Activated naive CD8-positive, alpha-beta T cell treated with anti-CD3 and anti-CD28 coated beads, Interleukin-2, amount 50 U/mL, for 16 hours (primary cell): ENCODE data around the gene ALPK3.

Experiments
- DNase-seq: peaks from one replicate; pipeline ENCODE4 v3.0.0-alpha.2; 2020; ENCODE audit warnings: low read depth, low spot score

ALPK3 gene

GRCh38 chr15:84889991-84890669 lies 73.0 kb downstream of the ALPK3 start:
- no peak for DNase-seq

- DNase-seq: no peak
Observed at GRCh38 chr15:84890670-84891162, 73.6 kb downstream of the ALPK3 start.

- DNase-seq: no peak
Observed at GRCh38 chr15:84891339-84891738, 74.2 kb downstream of the ALPK3 start.

GRCh38 chr15:84892786-84893307 lies 75.7 kb downstream of the ALPK3 start:
- DNase-seq: no peak

GRCh38 chr15:84893607-84894006 lies 76.5 kb downstream of the ALPK3 start:
- DNase-seq: no peak

GRCh38 chr15:84894736-84895425 lies 77.7 kb downstream of the ALPK3 start:
- no peak for DNase-seq

- no peak for DNase-seq
Observed at GRCh38 chr15:84898761-84899160, 81.6 kb downstream of the ALPK3 start.

GRCh38 chr15:84899750-84900149 lies 82.6 kb downstream of the ALPK3 start:
- no peak for DNase-seq

- DNase-seq: no peak
Observed at GRCh38 chr15:84901540-84901939, 84.4 kb downstream of the ALPK3 start.

- no peak for DNase-seq
Observed at GRCh38 chr15:84903751-84904150, 86.6 kb downstream of the ALPK3 start.

- DNase-seq: no peak
Observed at GRCh38 chr15:84904419-84904818, 87.3 kb downstream of the ALPK3 start.

- no peak for DNase-seq
Observed at GRCh38 chr15:84905016-84905916, 88.1 kb downstream of the ALPK3 start.

- DNase-seq: no peak
Observed at GRCh38 chr15:84907731-84908130, 90.6 kb downstream of the ALPK3 start.

- DNase-seq: no peak
Observed at GRCh38 chr15:84908564-84908963, 91.4 kb downstream of the ALPK3 start.

- no peak for DNase-seq
Observed at GRCh38 chr15:84909029-84909428, 91.9 kb downstream of the ALPK3 start.

GRCh38 chr15:84909782-84910181 lies 92.6 kb downstream of the ALPK3 start:
- DNase-seq: no peak

GRCh38 chr15:84910928-84911623 lies 93.9 kb downstream of the ALPK3 start:
- no peak for DNase-seq

GRCh38 chr15:84911879-84912660 lies 94.9 kb downstream of the ALPK3 start:
- no peak for DNase-seq

- DNase-seq: no peak
Observed at GRCh38 chr15:84913360-84913723, 96.2 kb downstream of the ALPK3 start.

- no peak for DNase-seq
Observed at GRCh38 chr15:84914351-84914750, 97.2 kb downstream of the ALPK3 start.
